OCI-M2 (cell line): Measurements from ENCODE around the gene MAST2.
"Not testable (repeated sequence)": the region's sequence is repeated elsewhere in the genome, so short reads cannot be mapped to it uniquely, and the experiment has no call there.

Experiments
- DNase-seq: peaks from one replicate; lab custom pipeline; 2025; ENCODE audit not compliant: unreplicated experiment; lab: John Stamatoyannopoulos, UW

MAST2 gene

GRCh38 chr1:45803299-45803780, at the start of gene MAST2:
MAST2 (plus strand) TSS chr1:45803612; CDS start chr1:45803896, 284 bp downstream.
- DNase-seq: no peak

- no peak for DNase-seq
These were observed 47.7 kb upstream of the MAST2 start for GRCh38 chr1:45755697-45756096.

- DNase-seq: no peak
These were observed 41.1 kb upstream of the MAST2 start for GRCh38 chr1:45762291-45762690.

GRCh38 chr1:45765999-45766792, 37.2 kb upstream of the MAST2 start:
- DNase-seq: no peak

GRCh38 chr1:45767035-45767434, 36.4 kb upstream of the MAST2 start:
- DNase-seq: no peak

GRCh38 chr1:45769261-45769932, 34.0 kb upstream of the MAST2 start:
- no peak for DNase-seq

- DNase-seq: no peak
These were observed 30.4 kb upstream of the MAST2 start for GRCh38 chr1:45772971-45773370.

- DNase-seq: no peak
These were observed 27.6 kb upstream of the MAST2 start for GRCh38 chr1:45775794-45776193.

- DNase-seq: no peak
These were observed 17.8 kb upstream of the MAST2 start for GRCh38 chr1:45785583-45785982.

- DNase-seq: no peak
These were observed 15.5 kb upstream of the MAST2 start for GRCh38 chr1:45787905-45788304.

- DNase-seq: no peak
These were observed 13.8 kb upstream of the MAST2 start for GRCh38 chr1:45789601-45790000.

- no peak for DNase-seq
These were observed 10.7 kb upstream of the MAST2 start for GRCh38 chr1:45792744-45793143.

- no peak for DNase-seq
These were observed 9.3 kb upstream of the MAST2 start for GRCh38 chr1:45793942-45794604.

- no peak for DNase-seq
These were observed 7.0 kb upstream of the MAST2 start for GRCh38 chr1:45796381-45796780.

- DNase-seq: no peak
These were observed 6.5 kb upstream of the MAST2 start for GRCh38 chr1:45796946-45797345.

GRCh38 chr1:45800899-45801298, 2.5 kb upstream of the MAST2 start:
- DNase-seq: no peak

GRCh38 chr1:45802343-45803298, 791 bp upstream of the MAST2 start:
- peak; percentile 39 for DNase-seq

- DNase-seq: not testable (repeated sequence)
These were observed 613 bp downstream of the MAST2 start for GRCh38 chr1:45803781-45804668.

- no peak for DNase-seq
These were observed 1.2 kb downstream of the MAST2 start for GRCh38 chr1:45804669-45804969.

- DNase-seq: no peak
These were observed 2.7 kb downstream of the MAST2 start for GRCh38 chr1:45806129-45806528.
